Activated B cell treated with CpG ODN at 0.5 μM for 24 hours (primary cell): ENCODE results near the gene PLA2G2F. TPM values are rescaled to one million over a fixed set of nuclear protein-coding genes. Genes with fewer than 3 reads are reported as not detected.

ENCODE experiments used
- ATAC-seq: fragments of 200-7000 bp; cut with Tn5 transposase; one replicate; pipeline ENCODE4 v1.10.0; 2021; ENCODE audit warnings: low read depth, mild to moderate bottlenecking, moderate library complexity
- CTCF ChIA-PET: fragments of 350-600 bp; sonication (Branson Sonifier 250); formaldehyde crosslinking; loops from one replicate; lab custom pipeline; 2021; ENCODE audit warnings: antibody characterized with exemption; lab: Charles Lee
- POLR2A ChIA-PET: fragments of 350-600 bp; sonication (Branson Sonifier 250); formaldehyde crosslinking; loops from one replicate; lab custom pipeline; 2021; ENCODE audit warnings: antibody characterized with exemption; lab: Charles Lee
- DNase-seq: peaks from one replicate; pipeline ENCODE4 v3.0.0; 2022
- H3K27ac Mint-ChIP-seq: one replicate; pipeline ENCODE4 v1.8.0; 2020; ENCODE audit warnings: mixed read lengths
- H3K27me3 Mint-ChIP-seq: one replicate; pipeline ENCODE4 v1.8.0; 2021; ENCODE audit warnings: mixed read lengths
- H3K36me3 Mint-ChIP-seq: one replicate; pipeline ENCODE4 v1.8.0; 2021; ENCODE audit warnings: low read depth, mixed read lengths
- H3K4me1 Mint-ChIP-seq: one replicate; pipeline ENCODE4 v1.8.0; 2021; ENCODE audit warnings: mixed read lengths
- H3K4me3 Mint-ChIP-seq: one replicate; pipeline ENCODE4 v1.8.0; 2020; ENCODE audit warnings: mild to moderate bottlenecking, mixed read lengths
- H3K9me3 Mint-ChIP-seq: one replicate; pipeline ENCODE4 v1.8.0; 2020; ENCODE audit warnings: mixed read lengths
- intact Hi-C: fragments of 100-400 bp; cut with micrococcal nuclease; formaldehyde crosslinking; loops from one replicate; pipeline ENCODE4 v1.15.1; 2024
- total RNA-seq: library from RNA; stranded (reverse); gene quantifications from 2 replicates; pipeline ENCODE4 v1.2.3, GENCODE V29; 2022
- TF ChIP-seq, protein P1 (sequence below): fragments of 200-600 bp; IDR thresholded peaks from one replicate; pipeline ENCODE4 v1.8.0; 2022; ENCODE audit warnings: antibody characterized with exemption, mild to moderate bottlenecking

Gene PLA2G2F
- total RNA-seq, 1 donor from 2014 or later, result not detected

DNA sequence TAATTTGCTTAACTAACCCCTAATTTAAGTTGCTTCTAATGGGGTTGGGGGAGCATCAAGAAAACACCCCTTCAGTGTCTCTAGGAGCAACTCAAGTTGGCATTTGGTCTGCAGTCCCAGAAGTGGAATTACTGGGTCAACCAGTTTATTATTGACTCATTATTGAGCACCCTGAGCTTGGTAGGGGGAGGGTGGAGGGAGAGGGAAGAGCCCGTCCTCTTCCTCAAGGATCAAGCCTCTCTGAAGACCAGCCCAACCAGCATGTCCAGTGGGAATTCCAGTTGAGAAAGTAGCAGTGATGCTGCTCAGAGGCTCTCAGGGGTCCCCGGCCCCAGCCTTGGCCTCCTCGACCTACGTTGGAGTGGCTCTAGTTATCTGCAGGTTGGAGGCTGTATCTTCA lies 2.1 kb upstream of the PLA2G2F start:
- H3K36me3 Mint-ChIP-seq, result no peaks in the 10 kb centered on the region
- intact Hi-C loops, result no loop called here
- H3K27me3 Mint-ChIP-seq, result peaks cover 6% of the 10 kb centered on the region
- TF ChIP-seq, protein P1, sequence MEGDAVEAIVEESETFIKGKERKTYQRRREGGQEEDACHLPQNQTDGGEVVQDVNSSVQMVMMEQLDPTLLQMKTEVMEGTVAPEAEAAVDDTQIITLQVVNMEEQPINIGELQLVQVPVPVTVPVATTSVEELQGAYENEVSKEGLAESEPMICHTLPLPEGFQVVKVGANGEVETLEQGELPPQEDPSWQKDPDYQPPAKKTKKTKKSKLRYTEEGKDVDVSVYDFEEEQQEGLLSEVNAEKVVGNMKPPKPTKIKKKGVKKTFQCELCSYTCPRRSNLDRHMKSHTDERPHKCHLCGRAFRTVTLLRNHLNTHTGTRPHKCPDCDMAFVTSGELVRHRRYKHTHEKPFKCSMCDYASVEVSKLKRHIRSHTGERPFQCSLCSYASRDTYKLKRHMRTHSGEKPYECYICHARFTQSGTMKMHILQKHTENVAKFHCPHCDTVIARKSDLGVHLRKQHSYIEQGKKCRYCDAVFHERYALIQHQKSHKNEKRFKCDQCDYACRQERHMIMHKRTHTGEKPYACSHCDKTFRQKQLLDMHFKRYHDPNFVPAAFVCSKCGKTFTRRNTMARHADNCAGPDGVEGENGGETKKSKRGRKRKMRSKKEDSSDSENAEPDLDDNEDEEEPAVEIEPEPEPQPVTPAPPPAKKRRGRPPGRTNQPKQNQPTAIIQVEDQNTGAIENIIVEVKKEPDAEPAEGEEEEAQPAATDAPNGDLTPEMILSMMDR, result no peak
- H3K4me3 Mint-ChIP-seq, result no peak overlapping the region
- no peaks in the 10 kb centered on the region for H3K4me1 Mint-ChIP-seq
- ChIA-PET POLR2A (no interaction called here), CTCF (no interaction called here)
- no peaks in the 10 kb centered on the region for H3K9me3 Mint-ChIP-seq
- H3K27ac Mint-ChIP-seq, result no peak overlapping the region
- no peak for DNase-seq
- no peak for ATAC-seq

DNA sequence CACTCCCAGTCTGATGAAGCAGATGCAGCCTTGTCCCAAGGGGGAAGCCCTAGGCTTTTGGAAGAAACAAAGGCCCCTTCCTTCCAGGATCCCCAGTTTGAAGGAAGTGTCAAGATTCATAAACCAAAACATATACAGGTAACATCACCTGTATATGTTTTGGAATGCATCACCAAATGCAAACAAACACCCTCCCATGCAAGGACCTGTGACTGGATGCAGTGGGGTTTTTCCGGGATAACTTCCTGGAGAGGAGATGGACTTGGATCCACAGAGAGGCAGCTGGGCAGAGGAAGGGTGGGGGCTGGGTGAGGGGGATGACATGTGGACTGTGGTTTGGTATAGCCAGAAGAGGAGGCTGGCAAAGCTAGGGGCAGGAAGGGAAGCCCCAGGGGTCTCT lies 1.5 kb upstream of the PLA2G2F start:
- Mint-ChIP-seq H3K9me3 (no peaks in the 10 kb centered on the region), H3K4me3 (no peak overlapping the region), H3K27me3 (peaks cover 6% of the 10 kb centered on the region), H3K36me3 (no peaks in the 10 kb centered on the region), H3K4me1 (no peaks in the 10 kb centered on the region), H3K27ac (no peak overlapping the region)
- ChIA-PET POLR2A (no interaction called here), CTCF (no interaction called here)
- intact Hi-C loops, result no loop called here
- no peak for ATAC-seq
- no peak for DNase-seq
- TF ChIP-seq, protein P1, result no peak

DNA sequence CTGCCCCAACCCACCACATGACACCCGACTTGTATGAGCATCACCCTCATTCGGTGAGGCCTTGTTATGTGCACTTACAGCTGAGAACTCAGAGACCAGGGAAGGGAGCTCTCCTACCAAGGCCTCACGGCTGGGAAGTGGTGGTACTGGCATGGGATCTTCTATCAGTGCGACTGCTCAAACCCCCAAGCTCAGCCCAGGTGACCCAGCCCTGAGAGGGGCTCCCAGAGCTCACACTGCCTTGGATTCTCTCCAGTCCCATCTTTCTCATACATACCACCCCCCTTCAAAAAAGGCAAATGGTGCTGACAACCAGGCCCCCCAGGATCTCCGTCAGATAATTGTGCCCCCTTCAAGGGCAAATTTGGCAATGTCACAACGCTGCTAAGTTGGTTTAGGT lies 777 bp upstream of the PLA2G2F start:
- Mint-ChIP-seq H3K9me3 (no peaks in the 10 kb centered on the region), H3K4me1 (no peaks in the 10 kb centered on the region), H3K4me3 (no peak overlapping the region), H3K27ac (no peak overlapping the region), H3K27me3 (peaks cover 6% of the 10 kb centered on the region), H3K36me3 (no peaks in the 10 kb centered on the region)
- intact Hi-C loops, result no loop called here
- CTCF ChIA-PET, result no interaction called here
- ATAC-seq, result no peak
- TF ChIP-seq, protein P1, result no peak
- DNase-seq, result no peak
- POLR2A ChIA-PET, result no interaction called here

DNA sequence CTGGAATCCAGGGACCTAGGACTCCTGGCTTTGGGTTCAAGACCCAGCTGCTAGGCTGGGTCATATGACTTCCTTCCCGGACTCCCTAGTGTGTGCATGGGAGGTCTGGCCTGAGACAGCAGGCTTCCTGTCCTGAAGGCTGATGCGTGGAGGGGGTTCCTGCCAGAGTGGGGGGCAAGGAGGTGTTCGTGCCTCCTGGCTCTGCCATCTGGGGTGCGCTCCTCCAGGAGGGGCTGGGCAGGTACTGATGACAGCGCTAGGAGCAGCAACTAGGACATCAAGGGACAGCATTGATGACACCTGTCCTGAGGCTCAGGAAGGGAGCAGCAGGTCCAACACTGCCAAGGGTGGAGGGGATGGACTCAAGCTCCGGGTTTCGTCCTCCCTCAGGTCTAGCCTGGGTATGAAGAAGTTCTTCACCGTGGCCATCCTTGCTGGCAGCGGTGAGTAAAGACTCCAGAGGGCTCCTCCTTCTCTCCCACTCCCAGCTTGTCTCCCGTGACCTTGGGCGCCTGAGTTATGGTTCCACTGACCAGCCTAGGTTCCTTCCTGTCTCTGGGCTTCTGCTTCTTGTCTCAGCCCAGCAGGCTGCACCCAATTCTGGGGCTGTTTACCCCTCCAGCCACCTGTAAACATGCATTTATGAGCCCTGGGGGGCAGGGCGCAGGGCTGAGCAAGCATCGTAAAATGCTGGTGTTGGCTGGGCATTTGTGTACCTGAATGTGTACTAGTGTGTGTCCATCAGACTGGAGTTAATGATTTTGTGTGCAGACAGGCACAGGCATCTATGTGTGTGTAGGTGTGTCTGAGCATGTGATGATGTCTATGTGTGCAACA lies 871 bp downstream of the PLA2G2F start:
- peaks cover 3% of the 10 kb centered on the region for H3K27me3 Mint-ChIP-seq
- H3K36me3 Mint-ChIP-seq, result no peaks in the 10 kb centered on the region
- intact Hi-C loops, result no loop called here
- no peak for ATAC-seq
- H3K4me3 Mint-ChIP-seq, result no peak overlapping the region
- H3K27ac Mint-ChIP-seq, result no peak overlapping the region
- DNase-seq, result no peak
- no peaks in the 10 kb centered on the region for H3K9me3 Mint-ChIP-seq
- H3K4me1 Mint-ChIP-seq, result no peaks in the 10 kb centered on the region
- POLR2A ChIA-PET, result no interaction called here
- CTCF ChIA-PET, result no interaction called here
- TF ChIP-seq, protein P1, result no peak

DNA sequence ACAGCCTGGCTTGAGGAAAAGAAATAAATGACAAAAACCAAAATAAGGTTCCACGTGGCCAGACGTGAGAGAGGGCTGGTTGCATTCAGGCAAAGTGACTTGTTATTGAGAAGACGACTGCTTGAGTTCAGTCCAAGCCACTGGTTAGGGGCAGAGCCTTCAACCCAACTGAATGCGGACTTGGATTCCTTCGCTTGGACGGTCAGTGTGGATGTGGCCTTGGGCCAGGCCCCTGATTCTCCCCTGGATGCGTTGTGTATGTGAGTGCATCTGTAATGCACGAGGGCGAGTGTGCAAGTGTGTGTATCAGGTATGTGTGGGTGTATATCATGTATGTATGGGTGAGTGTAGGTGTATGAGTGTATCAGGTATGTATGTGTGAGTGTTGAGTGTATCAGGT lies 1.9 kb downstream of the PLA2G2F start:
- DNase-seq (no peak), ATAC-seq (no peak)
- intact Hi-C loops, result no loop called here
- ChIA-PET POLR2A (no interaction called here), CTCF (no interaction called here)
- H3K36me3 Mint-ChIP-seq, result no peaks in the 10 kb centered on the region
- H3K27me3 Mint-ChIP-seq, result peaks cover 3% of the 10 kb centered on the region
- H3K4me1 Mint-ChIP-seq, result no peaks in the 10 kb centered on the region
- H3K4me3 Mint-ChIP-seq, result no peak overlapping the region
- TF ChIP-seq, protein P1, result no peak
- no peaks in the 10 kb centered on the region for H3K9me3 Mint-ChIP-seq
- H3K27ac Mint-ChIP-seq, result no peak overlapping the region
